Activated T-cell treated with anti-CD3 and anti-CD28 coated beads for 24 hours (primary cell): Measurements from ENCODE around the gene GRAMD4.

ENCODE experiments used
- DNase-seq: peaks from one replicate; pipeline ENCODE4 v3.0.0-alpha.2; 2020; ENCODE audit warnings: low read depth

The GRAMD4 gene

GRCh38 chr22:46673662-46674236 lies 53.6 kb downstream of the GRAMD4 start:
- peak; percentile 17 for DNase-seq

- peak; percentile 93 for DNase-seq
These were observed 54.2 kb downstream of the GRAMD4 start for GRCh38 chr22:46674367-46674781.

GRCh38 chr22:46674906-46675305 lies 54.7 kb downstream of the GRAMD4 start:
- no peak for DNase-seq

GRCh38 chr22:46675479-46675878 lies 55.3 kb downstream of the GRAMD4 start:
- no peak for DNase-seq

GRCh38 chr22:46675938-46676337 lies 55.8 kb downstream of the GRAMD4 start:
- DNase-seq = no peak

- no peak for DNase-seq
These were observed 56.3 kb downstream of the GRAMD4 start for GRCh38 chr22:46676479-46676878.

GRCh38 chr22:46676881-46677280 lies 56.7 kb downstream of the GRAMD4 start:
- DNase-seq = no peak

GRCh38 chr22:46677323-46678002 lies 57.3 kb downstream of the GRAMD4 start:
- DNase-seq = no peak

- no peak for DNase-seq
These were observed 57.9 kb downstream of the GRAMD4 start for GRCh38 chr22:46678003-46678657.

GRCh38 chr22:46678785-46679700 lies 58.9 kb downstream of the GRAMD4 start:
- no peak for DNase-seq

GRCh38 chr22:46679706-46680269 lies 59.6 kb downstream of the GRAMD4 start:
- no peak for DNase-seq

GRCh38 chr22:46681010-46681409 lies 60.8 kb downstream of the GRAMD4 start:
- no peak for DNase-seq

GRCh38 chr22:46682011-46682731 lies 62.0 kb downstream of the GRAMD4 start:
- DNase-seq = no peak

GRCh38 chr22:46684706-46685105 lies 64.5 kb downstream of the GRAMD4 start:
- no peak for DNase-seq

GRCh38 chr22:46686221-46687047 lies 66.2 kb downstream of the GRAMD4 start:
- no peak for DNase-seq

GRCh38 chr22:46687048-46687444 lies 66.9 kb downstream of the GRAMD4 start:
- DNase-seq = no peak

GRCh38 chr22:46687460-46687859 lies 67.3 kb downstream of the GRAMD4 start:
- DNase-seq = no peak

GRCh38 chr22:46688949-46689348 lies 68.8 kb downstream of the GRAMD4 start:
- no peak for DNase-seq

- DNase-seq = no peak
These were observed 70.0 kb downstream of the GRAMD4 start for GRCh38 chr22:46690146-46690545.

- DNase-seq = no peak
These were observed 71.4 kb downstream of the GRAMD4 start for GRCh38 chr22:46691571-46691970.
